Subcutaneous adipose tissue (tissue), 4 donors: ENCODE results near the gene AP5S1. TPM values are rescaled to one million over a fixed set of nuclear protein-coding genes. Genes with fewer than 3 reads are reported as not detected.

Source experiments
- total RNA-seq, 4 donors: library from RNA; depleted of rRNA; stranded (reverse); fragments of >200 nt; gene quantifications; one replicate each; pipeline ENCODE4 v1.1.0, GENCODE V29; 2016
- TF ChIP-seq, protein P1 (sequence below): fragments of 450-650 bp; IDR thresholded peaks from one replicate; pipeline ENCODE4 v1.5.1; 2016; ENCODE audit warnings: low read depth, mild to moderate bottlenecking, control low read depth, antibody characterized with exemption, moderate library complexity

AP5S1 gene
- total RNA-seq, 4 donors from 2014 or later: 8.0 to 15.1 (median 10.6) TPM

DNA sequence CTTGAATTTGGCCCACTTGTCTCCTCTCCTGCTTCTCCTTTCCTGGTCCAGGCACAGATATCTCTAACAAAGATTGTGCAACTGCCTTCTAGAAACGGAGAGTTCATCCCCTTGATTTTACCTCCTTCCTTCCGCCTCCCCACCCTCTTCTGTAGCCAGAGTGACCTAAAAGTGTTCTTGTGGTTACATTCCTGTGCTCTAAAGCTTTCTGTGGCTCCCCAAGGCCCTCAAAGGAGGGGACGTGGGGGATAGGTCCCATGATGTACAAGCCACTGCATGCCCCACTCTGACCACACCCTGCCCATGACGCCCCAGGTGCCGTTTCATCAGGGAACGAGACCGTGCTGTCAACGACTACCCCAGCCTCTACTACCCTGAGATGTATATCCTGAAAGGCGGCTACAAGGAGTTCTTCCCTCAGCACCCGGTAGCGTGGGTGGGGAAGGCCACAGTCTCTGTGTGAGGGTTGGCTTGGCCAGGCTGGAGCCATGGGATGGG is 16.0 kb upstream of the AP5S1 start:
- TF ChIP-seq, protein P1, sequence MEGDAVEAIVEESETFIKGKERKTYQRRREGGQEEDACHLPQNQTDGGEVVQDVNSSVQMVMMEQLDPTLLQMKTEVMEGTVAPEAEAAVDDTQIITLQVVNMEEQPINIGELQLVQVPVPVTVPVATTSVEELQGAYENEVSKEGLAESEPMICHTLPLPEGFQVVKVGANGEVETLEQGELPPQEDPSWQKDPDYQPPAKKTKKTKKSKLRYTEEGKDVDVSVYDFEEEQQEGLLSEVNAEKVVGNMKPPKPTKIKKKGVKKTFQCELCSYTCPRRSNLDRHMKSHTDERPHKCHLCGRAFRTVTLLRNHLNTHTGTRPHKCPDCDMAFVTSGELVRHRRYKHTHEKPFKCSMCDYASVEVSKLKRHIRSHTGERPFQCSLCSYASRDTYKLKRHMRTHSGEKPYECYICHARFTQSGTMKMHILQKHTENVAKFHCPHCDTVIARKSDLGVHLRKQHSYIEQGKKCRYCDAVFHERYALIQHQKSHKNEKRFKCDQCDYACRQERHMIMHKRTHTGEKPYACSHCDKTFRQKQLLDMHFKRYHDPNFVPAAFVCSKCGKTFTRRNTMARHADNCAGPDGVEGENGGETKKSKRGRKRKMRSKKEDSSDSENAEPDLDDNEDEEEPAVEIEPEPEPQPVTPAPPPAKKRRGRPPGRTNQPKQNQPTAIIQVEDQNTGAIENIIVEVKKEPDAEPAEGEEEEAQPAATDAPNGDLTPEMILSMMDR: no peak

DNA sequence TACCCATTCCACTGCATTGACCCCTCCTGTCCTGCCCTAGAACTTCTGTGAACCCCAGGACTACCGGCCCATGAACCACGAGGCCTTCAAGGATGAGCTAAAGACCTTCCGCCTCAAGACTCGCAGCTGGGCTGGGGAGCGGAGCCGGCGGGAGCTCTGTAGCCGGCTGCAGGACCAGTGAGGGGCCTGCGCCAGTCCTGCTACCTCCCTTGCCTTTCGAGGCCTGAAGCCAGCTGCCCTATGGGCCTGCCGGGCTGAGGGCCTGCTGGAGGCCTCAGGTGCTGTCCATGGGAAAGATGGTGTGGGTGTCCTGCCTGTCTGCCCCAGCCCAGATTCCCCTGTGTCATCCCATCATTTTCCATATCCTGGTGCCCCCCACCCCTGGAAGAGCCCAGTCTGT is 15.6 kb upstream of the AP5S1 start:
- TF ChIP-seq, protein P1: no peak

DNA sequence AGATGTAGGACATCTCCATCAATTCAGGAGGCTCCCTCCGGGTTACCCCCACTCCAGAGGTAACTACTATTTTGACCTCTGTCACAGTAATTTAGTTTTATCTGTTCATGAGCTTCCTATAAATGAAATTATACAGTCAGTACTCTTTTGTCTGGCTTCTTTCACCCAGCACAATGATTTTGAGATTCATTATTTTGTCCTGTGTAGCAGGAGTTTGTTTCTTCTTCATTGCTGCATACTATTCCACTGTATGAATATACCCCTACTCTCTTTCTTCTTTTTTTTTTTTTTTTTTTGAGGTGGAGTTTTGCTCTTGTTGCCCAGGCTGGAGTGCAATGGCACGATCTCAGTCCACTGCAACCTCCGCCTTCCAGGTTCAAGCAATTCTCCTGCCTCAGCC is 11.8 kb upstream of the AP5S1 start:
- TF ChIP-seq, protein P1: no peak

DNA sequence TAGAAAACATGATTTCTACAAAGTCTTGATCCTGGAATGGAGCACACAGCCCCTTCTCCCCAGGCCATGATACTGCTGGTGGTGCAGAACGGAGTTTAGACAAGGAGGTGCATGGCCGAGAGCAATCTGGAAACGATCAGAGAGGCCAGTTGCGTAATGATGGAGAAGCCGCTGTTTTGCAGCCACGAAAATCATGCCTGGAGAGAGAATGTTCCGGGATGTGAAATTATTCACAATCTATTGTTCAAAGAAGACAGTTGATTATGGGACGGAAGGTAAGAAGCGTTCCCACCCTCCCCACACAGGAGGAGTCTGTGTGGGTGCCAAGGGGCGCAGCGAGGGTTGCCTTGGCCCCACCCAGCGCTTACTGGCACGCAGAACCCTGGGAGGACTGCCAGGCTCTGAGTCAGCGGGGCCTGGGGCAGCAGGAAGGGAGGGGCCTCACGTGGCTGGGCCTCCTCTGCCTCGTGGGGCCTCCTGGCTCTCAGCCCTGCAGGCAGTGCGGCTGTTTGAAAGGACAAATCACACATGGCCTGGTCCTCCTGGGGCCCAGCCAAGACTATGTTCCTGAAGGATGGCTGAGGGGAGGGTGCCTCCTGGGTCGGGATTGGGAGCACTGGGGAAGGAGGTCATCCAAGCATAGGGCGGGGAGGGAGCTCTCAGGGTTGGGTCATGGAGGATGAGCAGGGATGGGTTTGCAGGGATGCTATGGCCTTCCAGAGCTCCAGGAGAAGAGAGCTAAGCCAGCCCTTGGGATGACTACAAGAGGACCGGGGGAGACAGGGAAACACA is 8.7 kb upstream of the AP5S1 start:
- TF ChIP-seq, protein P1: no peak

DNA sequence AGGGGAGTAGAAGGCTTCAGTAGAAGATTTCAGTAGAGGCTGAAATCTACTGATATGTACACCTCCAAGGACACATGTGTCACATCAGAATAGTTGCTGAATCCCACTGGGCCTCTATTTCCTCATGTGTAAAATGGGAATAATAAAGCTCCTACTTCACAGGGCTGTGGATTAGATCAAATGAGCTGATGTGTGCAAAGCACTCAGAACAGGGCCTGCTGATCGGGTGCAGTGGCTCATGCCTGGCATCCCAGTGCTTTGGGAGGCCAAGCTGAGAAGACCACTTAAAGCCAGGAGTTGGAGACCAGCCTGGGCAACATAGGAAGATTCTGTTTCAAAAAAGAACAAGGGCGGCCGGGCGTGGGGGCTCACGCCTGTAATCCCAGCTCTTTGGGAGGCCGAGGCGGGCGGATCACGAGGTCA is 8.1 kb upstream of the AP5S1 start:
- TF ChIP-seq, protein P1: no peak

DNA sequence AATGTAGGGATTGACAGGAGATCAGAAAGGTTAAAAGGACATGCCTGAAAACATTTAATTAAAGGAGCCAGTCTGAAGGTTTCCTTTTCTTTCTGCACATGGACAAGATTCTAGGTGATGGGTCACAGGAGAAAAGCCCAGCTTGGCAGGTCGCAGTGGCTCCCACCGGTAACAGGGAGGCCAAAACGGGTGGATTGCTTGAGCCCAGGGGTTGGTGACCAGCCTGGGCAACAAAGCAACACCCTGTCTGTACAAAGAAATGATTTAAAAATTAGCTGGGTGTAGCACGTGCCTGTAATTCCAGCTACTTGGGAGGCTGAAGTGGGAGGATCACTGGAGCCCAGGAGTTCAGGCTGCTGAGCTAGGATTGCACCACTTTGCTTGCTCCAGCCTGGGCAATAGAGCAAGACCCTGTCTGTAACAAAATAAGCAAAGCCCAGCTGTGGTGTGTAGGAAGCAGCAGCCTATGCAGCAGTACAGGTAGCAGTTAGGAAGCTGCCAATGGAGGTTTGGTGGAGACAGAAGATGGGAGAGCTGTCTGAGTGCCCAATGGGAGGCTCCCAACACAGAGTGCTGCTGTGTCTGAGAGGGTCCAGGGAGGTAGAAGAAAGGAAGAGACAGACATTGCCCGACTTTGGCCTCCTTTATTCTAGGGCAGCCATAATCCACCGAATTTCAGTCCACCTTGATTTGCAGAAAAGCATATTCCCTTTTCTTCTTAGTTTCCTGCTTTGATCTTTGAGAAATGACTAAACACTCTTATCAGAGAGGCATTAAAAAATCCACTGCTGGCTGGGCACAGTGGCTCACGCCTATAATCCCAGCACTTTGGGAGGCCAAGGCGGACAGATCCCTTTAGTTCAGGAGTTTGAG is 7.1 kb upstream of the AP5S1 start:
- TF ChIP-seq, protein P1: no peak

DNA sequence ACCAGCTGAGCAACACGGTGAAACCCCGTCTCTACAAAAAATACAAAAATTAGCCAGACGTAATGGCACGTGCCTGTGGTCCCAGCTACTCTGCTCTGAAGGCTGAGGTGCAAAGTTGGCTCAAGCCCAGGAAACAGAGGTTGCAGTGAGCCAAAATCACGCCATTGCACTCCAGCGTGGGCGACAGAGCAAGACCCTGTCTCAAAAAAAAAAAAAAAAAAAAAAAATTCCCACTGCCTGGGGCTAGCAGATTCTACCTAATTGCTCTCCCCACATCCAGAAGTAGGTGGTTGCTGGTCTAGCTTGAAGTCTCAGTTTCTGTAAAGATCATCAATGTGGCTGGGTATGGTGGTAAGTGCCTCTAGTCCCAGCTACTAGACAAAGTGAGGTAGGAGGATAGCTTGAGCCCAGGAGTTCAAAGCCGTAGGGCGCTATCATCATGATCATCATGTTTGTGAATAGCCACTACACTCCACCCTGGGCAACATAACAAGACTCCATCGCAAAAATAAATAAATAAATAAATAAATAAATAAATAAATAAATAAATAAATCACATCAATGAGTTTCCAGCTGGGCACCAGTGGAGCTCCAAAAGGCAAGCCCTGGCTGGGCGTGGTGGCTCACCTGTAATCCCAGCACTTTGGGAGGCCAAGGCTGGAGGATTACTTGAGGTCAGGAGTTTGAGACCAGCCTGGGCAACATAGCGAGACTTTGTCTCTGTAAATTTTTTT is 6.3 kb upstream of the AP5S1 start:
- TF ChIP-seq, protein P1: no peak
